ENCODE measurements around the gene DCLRE1B. TPM values are rescaled to one million over a fixed set of nuclear protein-coding genes. Genes with fewer than 3 reads are reported as not detected.

The DCLRE1B gene
- polyA plus RNA-seq, 3 donors = 1.2 to 2.6 (median 1.7) TPM

Other genes with a start within 250 kb of the DCLRE1B start
- 1 to 10 TPM; 4.4 to 8.2 (median 6.1) TPM for gene PHTF1, start 145.8 kb upstream of the DCLRE1B start, polyA plus RNA-seq
- 1 to 10 TPM; 3.6 to 5.6 (median 4.2) TPM for gene RSBN1, start 92.8 kb upstream of the DCLRE1B start, polyA plus RNA-seq
- 1 to 10 TPM in 1 of 3 donors, under 1 TPM in 2; 0.60 to 1.2 (median 0.79) TPM for gene PTPN22, start 33.6 kb upstream of the DCLRE1B start, polyA plus RNA-seq
- 10 to 100 TPM in 1 of 3 donors, 1 to 10 TPM in 1, under 1 TPM in 1; 0.11 to 14.3 (median 1.2) TPM for gene BCL2L15, start 17.7 kb upstream of the DCLRE1B start, polyA plus RNA-seq
- gene AP4B1, start 527 bp upstream of the DCLRE1B start, polyA plus RNA-seq = 10 to 100 TPM in 2 of 3 donors, 1 to 10 TPM in 1; 7.2 to 10.6 (median 10.2) TPM
- gene HIPK1, start 24.0 kb downstream of the DCLRE1B start, polyA plus RNA-seq = 10 to 100 TPM in 2 of 3 donors, 1 to 10 TPM in 1; 8.4 to 24.7 (median 15.7) TPM
- gene OLFML3, start 74.1 kb downstream of the DCLRE1B start, polyA plus RNA-seq = 100 to 1,000 TPM in 1 of 3 donors, 10 to 100 TPM in 2; 15.7 to 139 (median 59.0) TPM
- gene SYT6, start 248.5 kb downstream of the DCLRE1B start, polyA plus RNA-seq = 1 to 10 TPM in 1 of 3 donors, under 1 TPM in 2; 0.01 to 1.7 (median 0.11) TPM